Loucy (cell line): ENCODE data around the gene DOK7.

Source experiments
- EZH2phosphoT487 ChIP-seq: fragments of 200-600 bp; IDR thresholded peaks from 2 replicates; pipeline ENCODE4 v1.6.1; 2018; ENCODE audit warnings: antibody characterized with exemption, mild to moderate bottlenecking, moderate library complexity, borderline replicate concordance
- TF ChIP-seq, protein P1 (sequence below): fragments of 200-600 bp; sonication (generic); conservative IDR thresholded peaks from 2 replicates; pipeline ENCODE4 v1.5.1; 2014; ENCODE audit warnings: mild to moderate bottlenecking, antibody characterized with exemption, low read length

DNA sequence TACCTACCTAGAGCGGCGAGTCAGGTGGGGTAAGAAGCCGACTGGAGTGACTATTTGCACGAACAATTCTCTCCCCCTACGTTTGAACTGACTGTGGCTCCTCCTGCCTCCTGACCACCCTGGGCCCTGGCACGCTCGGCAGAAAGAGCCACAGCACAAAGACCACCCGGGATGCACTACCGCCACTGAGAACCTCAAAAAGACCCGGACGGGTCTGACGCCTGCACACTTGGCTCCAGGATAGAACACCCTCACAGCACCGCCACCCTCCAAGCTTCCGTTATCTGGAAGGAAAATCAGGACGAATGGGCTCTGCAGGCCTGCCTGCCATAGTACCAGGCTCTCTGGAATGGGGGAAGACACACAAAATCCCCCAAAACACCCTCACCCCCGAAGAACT lies 66.9 kb downstream of the DOK7 start:
- TF ChIP-seq, protein P1, sequence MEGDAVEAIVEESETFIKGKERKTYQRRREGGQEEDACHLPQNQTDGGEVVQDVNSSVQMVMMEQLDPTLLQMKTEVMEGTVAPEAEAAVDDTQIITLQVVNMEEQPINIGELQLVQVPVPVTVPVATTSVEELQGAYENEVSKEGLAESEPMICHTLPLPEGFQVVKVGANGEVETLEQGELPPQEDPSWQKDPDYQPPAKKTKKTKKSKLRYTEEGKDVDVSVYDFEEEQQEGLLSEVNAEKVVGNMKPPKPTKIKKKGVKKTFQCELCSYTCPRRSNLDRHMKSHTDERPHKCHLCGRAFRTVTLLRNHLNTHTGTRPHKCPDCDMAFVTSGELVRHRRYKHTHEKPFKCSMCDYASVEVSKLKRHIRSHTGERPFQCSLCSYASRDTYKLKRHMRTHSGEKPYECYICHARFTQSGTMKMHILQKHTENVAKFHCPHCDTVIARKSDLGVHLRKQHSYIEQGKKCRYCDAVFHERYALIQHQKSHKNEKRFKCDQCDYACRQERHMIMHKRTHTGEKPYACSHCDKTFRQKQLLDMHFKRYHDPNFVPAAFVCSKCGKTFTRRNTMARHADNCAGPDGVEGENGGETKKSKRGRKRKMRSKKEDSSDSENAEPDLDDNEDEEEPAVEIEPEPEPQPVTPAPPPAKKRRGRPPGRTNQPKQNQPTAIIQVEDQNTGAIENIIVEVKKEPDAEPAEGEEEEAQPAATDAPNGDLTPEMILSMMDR, result no peak
- TF ChIP-seq EZH2phosphoT487, result no peak
